IPS DF 4.7 (cell line): ENCODE results near the gene TBX4.

ENCODE experiments used
- DNase-seq: peaks from one replicate; pipeline ENCODE4 v3.0.0-alpha.2; 2013; ENCODE audit warnings: low spot score; ENCODE audit errors: extremely low read depth

Gene TBX4

DNA sequence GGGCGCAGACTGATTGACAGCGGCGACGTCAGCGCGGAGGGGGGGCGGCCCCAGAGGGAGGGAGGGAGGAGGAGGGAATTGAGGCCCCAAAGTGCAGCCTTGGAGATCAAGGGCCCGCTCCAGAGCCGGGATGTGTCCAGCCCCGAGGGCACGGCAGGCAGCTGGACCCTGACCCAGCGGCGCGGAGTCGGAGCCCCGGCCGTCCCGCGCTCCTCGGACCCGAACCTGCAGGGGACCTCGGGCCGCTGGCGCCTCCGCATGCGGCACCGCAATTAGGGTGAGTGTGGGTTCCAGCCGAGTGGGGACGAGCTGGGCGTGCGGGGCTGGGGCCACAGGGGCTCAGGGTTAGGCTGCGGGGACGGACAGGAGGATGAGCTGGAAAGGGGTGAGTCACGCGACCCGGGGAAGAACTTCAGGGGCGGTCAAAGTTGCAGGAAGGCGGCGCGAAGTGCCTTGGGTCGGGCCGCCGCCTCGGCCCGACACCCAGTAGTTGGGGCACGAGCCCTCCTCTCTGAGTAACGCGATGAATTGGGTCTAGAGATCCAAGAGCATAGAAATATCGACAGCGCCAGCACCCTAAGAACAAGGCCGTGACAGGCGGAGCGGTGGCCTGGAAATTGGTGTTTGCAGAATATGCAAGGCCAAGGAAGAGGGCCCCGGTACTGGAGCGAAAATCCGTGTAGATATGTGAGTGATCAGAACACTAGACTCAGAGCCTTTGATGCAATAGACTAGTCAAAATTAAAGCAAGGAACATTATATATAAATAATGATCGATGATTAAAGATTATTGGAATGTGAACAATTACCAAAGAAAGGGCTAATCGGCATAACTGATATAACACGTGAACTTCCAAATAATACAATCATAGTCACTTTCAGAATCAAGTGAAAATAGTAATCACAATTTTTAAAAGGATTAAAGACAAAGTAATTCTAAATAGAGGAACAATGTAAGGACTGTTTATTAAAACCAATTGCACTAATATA is at the start of gene TBX4:
Gene TBX4 (plus strand): TSS at position 122 of the 990 bp plus-strand sequence. CDS start 4,069 bp downstream, outside the sequence.
- no peak for DNase-seq

DNA sequence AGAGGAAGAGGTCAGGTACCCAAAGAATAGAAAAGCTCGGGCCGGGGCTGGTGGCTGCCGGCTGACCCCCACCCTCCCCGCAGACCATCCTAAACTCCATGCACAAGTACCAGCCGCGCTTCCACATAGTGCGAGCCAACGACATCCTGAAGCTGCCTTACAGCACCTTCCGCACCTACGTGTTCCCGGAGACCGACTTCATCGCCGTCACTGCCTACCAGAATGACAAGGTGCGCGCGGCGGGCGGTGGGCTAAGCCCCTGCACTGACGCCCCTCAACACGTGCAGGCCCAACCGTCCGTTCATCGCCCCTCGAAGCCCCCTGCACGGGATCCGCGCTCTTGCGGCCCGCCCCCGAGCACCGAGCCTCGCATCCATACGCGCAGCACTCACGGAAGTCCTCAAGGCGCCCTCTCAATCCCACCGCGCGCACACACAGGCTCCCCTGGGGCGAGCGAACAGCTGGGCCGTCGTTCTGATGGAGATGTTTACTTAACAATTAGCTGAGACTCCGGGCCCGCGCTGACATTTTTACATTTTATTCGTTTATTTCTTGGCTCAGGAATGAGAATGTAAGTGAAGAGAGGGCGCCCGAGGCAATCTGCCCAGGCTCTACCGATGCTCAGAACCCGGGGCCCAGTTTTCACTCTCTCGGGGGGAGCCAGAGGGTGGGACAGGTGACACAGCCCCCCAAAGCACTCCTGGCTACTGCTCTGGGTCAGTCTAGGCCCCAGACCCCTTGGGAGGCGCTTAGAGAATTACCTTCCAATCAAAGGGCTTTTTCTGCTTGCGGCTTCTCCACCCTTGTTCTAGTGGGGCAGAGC is 49.0 kb upstream of the TBX4 start:
- no peak for DNase-seq

DNA sequence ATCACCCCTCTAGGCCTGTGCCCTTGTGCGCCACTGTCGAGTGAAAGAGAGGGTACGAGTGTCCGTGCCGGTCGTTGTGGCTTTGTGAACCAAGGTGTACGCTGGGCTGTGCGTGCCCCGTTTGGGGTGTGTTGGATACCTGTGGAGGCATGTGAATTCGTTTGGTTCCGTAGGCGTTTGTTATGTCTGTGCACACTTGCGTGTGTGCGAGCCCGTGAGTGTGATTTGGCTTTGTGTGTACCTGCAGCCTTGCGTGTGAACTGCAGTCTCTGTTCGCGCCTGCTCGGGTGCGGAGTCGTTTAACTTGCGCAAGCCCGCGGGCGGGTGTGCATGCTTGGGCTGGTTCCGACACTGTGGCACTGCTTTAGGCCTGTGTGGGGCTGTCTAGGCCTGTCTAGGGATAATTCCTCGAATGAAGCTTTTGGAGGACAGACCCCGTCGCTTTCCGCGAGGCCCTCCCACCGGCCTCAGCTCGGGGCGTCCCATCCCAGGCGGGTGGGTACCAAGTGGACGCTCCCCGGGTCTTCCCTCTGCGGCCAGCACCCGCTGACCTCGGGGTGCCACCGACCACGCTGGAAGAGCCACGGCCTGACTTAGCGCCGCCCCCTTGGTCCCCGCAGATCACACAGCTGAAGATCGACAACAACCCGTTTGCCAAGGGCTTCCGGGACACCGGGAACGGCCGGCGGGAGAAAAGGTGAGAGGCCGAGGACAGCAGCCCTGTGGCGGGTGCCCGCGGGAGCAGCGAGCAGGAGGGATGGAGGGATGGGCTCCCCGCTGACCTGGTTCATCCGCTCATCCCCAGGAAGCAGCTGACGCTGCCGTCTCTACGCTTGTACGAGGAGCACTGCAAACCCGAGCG is 48.2 kb upstream of the TBX4 start:
- no peak for DNase-seq

DNA sequence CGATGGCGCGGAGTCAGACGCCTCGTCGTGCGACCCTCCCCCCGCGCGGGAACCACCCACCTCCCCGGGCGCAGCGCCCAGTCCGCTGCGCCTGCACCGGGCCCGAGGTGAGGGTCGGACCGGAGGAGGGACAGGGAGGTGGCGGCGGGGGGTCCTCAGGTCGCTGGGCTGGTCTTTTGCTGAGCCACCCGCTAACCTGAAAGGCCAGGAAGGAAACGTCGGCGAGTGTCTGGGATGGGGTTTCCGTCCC is 47.6 kb upstream of the TBX4 start:
- no peak for DNase-seq

DNA sequence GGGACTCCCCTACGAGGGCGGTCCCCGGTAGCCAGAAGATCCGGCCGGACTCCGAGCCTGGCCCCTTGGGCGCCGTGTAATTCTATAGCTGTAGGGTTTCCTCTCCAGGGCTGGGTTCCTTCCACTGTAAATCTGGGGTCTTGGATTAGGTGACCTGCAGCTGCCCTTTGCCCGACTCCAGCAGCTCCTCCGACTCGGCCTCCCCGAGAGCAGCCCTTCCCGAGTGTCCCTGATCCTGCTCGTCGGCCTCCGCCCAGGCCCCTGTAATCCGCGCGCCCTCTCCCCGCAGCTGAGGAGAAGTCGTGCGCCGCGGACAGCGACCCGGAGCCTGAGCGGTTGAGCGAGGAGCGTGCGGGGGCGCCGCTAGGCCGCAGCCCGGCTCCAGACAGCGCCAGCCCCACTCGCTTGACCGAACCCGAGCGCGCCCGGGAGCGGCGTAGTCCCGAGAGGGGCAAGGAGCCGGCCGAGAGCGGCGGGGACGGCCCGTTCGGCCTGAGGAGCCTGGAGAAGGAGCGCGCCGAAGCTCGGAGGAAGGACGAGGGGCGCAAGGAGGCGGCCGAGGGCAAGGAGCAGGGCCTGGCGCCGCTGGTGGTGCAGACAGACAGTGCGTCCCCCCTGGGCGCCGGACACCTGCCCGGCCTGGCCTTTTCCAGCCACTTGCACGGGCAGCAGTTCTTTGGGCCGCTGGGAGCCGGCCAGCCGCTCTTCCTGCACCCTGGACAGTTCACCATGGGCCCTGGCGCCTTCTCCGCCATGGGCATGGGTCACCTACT is 47.1 kb upstream of the TBX4 start:
- DNase-seq: no peak

DNA sequence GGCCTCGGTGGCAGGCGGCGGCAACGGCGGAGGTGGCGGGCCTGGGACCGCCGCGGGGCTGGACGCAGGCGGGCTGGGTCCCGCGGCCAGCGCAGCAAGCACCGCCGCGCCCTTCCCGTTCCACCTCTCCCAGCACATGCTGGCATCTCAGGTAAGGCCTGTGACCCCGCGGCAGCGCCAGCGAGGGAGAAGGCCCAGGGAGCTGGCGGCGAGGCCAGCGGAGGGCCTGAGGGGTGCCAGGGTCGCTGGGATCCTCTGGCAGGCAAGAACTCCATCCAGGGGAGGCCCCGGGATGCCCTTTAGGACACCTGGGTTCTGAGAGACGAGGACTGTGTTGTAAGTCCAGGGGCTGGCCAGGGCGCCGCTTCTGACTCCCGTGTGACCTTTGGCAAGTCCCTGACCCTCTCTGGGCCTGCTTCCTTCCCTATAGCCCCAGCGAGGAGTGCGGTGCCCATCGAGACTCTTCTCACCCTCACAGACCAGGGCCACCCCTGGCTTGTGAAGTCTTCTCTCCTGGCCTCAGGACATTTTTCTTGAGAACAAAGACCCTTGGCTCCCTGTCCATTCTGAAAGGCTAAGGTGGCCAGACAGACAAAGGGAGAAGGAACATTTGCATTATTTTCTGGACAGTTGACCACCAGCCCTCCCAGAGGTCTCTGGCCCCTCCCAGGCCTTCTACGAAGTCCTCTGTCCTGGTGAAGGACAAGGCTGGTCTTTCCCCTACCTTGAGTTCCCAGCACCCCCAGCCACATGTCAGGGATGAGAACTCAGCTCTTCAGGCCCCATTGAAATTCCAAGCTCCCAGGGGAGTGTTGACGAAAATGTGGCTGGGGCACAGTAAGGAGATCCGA is 46.3 kb upstream of the TBX4 start:
- DNase-seq: no peak

DNA sequence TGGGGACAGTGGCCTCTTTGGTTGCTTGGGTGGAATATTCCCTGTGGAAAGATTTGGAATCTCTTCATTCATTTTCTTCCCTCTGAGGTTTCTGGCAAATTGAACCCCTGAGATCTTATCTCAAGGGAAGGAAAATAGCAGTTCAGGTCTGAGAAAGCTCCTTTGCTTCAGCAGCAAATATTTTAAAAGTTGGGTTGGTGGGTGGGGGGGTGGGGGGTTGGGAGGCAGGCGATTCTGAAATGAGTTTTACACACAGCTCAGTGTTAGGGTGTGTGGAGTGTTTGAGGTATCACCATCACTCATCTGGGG is 45.7 kb upstream of the TBX4 start:
- no peak for DNase-seq

DNA sequence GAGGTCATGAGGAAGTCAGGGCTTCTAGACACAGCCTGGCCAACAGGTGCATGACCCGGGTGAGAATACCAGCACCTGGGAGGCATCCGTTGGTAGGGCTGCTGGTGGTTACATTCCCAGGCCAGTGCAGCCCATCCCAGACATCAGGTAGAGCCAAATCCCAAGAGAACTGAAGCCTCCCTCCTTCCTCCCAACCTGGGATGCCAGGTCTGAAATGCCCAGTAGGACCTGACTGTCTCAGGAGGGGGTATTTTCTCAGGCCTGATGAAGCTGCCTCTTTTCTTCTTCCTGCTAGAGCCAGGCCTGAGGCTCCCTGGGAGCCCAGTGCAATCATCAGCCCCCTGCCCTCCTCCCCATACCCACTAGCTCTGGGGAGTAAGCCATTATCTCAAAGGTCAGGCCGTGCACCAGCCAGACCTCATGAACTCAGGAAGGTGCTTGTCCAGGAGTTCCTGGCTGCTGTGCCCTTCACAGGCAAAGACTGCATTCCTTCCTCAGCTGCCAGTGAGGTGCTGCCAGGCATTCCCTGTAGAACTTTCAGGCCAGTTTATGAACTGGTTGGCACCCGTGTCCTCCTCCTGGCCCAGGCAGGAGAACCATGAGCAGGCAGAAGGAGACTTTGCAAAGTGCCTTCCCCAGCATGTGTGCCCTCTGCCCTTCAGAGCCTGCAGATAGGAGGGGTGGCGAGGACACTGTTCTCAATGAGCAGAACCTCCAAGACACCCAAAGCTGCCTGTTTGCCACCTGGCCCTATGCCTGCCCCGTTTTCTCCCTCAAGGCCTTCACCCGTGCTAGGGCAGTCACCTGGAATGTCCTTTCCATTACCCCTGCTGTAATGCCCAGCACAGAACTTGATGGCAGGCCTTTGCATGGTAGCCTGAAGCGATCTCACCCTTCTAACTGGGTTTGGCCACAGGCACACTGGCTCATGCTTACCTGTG is 45.0 kb upstream of the TBX4 start:
- no peak for DNase-seq

DNA sequence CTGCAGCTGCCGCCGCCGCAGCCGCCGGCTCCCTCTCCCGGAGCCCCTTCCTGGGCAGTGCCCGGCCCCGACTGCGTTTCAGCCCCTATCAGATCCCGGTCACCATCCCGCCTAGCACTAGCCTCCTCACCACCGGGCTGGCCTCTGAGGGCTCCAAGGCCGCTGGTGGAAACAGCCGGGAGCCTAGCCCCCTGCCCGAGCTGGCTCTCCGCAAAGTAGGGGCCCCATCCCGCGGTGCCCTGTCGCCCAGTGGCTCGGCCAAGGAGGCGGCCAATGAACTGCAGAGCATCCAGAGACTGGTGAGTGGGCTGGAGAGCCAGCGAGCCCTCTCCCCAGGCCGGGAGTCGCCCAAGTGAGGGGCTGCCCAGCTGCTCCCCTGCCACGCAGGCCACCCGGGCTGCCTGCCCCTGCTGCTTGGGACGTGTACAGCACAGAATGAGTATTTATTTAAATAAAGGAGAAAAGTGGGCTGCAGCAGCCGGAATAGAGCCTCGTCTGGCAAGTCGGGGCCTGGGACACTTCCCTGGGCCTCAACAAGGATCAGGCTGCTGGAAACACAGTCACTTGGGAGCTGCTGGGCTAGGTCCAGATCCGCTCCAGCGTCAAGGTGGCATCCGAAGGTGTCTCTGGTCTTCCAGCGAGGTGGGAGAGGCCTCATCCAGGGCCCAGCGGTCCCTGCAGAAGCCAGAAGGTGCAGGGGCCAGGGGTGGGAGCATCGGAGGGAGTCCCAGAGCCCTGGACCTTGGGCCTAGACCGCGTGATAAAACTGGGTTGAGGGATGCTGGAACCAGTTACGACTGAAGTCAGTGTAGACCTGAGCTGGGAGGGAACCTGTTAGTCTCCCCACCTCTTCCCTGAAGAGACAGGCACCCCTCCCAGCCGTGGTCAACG is 43.8 kb upstream of the TBX4 start:
- no peak for DNase-seq

DNA sequence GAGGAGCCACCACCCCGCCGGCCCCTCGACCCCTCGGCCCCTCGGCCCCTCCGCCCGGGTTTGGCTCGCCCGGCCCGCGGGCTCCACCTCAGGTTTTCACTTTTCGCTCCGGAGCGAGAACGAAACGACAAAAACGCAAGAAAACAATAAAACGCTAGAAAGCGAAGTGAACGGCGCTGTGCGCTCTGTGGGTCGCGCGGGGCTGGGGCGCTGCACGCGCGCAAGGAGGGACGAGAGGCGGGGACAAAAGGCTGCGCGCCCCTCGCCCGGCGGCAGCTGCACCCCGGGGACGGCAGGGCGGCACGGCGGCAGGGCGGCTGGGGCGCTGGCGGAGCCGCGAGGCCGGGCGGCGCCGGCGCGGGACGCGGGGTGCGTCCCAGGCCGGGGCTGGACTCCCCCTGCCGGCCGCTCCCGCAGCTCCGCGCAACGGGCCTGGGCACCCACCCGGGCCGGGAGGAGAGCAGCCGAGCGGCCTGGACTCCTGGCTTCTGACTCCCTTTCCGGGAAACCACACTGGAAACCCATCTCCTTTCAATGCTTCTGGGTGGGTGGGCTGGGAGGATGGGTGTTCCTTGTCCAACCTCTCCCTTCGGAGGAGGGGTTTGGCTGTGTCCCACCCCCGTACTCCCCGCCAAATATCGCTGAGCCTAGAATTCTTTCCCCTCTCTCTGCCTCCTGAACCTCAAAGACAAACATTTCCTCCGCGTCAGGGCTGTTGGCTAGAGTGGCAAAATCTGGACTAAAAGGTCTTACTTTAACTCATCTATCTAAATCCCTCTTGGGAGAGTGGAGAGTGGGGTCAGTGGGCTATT is 42.7 kb upstream of the TBX4 start:
- no peak for DNase-seq

DNA sequence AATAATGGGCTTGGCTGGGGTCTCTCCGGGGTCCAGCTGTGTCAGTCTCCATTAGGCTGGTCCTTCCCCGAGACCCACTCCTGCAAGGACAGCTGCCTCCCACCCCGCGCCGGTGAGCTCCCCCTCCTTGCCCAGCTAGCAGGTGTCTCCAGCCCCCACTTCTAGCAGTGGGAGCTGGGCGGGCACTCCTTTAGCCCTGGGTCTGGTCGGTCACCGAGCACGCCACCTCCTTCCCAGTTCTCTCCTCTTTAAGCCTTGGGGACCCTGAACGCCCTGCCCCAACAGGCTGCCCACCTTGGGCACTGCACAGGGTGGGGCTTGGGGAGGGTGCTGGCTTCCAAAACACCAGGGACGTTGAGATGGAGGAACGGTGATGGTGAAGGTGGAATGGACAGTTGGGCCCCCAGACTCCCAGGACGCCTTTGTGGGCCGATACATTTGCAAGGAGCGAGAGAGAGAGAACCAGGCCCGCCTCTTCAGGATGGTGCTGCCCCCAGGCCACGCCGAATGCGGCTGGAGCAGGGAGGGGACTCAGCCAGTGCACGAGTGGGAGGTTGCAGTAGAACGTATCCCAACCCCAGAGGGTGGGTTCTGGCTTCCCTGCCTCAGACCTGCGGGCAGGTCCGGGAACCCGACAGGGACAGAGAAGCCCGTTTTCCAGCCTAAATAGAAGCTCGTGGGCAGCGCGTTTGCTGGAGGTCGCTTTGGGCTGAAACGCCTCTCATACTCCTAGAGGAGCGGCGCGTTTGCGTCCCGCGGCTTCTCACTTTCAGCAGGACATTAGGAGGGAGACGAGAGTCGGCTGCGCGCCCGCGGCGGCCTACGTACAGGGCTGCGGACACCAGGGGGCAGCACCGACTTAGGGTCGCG is 41.8 kb upstream of the TBX4 start:
- no peak for DNase-seq

DNA sequence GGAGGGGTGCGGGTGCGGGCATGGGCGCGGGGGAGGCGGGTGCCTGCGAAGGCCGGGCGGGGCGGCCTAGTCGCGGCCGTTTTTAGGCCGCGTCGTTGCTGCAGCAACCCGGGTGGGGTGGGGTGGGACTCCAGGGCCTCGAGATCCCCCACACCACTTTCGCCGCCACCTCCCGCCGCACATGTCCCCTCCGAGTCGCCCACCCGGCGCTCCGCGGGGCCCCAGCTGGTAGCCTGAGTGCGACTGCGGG is 41.3 kb upstream of the TBX4 start:
- no peak for DNase-seq

DNA sequence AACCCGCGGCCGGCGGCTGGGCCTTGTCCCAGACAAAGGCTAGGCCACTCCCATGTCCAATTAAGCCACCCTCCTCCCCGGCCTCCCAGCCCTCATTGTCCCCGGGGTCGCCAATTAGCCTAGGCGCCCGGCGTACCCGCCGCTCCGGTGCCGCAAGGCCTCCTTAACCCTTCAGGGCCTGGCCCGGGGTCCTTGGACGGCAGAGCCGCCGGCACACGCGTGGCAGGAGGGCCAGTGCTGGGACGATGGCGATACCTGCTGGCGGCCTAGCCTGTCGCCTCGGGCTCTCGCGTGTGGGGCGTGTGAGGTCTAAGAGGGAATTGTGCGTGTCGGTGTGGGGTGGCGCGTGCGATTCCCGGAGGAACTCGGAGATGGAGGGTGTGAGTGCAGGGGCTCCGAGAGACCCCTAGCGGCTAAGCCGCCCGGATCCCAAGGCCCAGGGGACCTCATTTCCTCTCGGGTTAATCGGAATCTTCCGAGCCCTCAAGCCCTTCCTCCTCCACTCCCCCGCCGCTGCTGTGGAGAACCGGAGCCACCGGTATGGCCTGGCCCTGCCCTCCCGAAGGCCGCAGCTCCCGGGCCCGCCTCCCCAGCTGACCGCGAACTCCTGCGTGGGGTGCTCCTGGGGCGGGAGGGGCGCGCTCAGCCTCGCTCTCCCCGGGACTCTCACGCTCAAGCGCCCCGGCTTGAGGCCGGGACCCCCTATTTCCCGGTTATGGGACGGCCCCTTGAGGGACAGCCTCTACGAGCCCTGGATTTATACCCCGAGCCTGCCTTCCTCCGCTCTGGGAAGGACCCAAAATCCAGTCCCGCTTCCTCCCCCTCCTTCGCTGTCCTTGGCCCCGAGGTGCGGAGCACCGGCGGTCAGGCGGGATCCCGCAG is 40.7 kb upstream of the TBX4 start:
- DNase-seq: no peak

DNA sequence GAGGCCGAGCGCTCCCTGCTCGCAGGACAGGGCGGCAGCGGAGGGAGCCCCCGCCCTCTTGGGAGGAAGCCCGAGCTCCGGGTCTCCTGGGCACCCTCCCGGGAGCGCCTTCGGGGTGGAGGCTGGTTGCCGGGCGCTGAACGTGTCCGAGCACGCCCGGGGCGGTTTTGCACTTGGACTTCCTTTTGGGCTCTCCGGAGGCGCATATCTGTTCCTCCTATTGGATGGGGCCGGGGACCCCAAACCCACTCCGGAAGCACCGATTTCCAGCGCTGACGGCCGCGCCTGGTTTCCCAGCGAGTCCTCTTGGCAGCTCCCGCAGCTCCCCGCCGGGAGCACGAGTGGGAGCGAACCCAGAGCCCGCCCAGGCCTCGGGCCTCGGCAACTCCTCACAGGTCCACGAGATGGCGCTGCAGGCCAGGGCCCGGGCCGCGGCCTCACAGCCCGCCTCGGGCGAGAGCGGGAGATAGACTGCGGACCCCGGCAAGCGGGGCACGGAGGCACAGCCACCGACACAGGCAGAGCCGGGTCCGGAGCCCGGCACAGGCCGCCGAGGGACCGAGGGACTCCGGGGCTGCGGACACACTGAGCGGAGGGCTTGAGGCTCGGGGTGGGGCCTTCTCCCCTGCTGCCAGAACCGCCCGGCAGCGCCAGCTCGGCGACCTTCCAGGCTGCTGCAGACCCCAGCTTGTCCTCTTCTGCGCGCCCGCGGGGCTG is 39.9 kb upstream of the TBX4 start:
- no peak for DNase-seq
